OCI-LY3 (cell line): ENCODE data around the gene PITRM1.

Experiments
- H2AFZ ChIP-seq: fragments of 200-600, 300-600 bp; shearing (Covaris generic); 2 replicates; pipeline ENCODE4 v1.6.0; 2014; ENCODE audit warnings: antibody characterized with exemption, low read depth, low read length
- H3K27ac ChIP-seq: fragments of 200-600, 300-600 bp; sonication (generic); 2 replicates; pipeline ENCODE4 v1.5.1; 2014; ENCODE audit warnings: mild to moderate bottlenecking, low read length, moderate library complexity, mixed read lengths
- H3K27me3 ChIP-seq: fragments of 200-600, 300-600 bp; sonication (generic); 2 replicates; pipeline ENCODE4 v1.6.1; 2014; ENCODE audit warnings: low read depth, low read length, mixed read lengths
- H3K36me3 ChIP-seq: fragments of 200-600, 300-600 bp; sonication (generic); replicated peaks from 2 replicates; pipeline ENCODE3; 2014; ENCODE audit warnings: low read depth, low read length, mixed read lengths
- H3K4me1 ChIP-seq: fragments of 300-600, 200-600 bp; sonication (generic); 2 replicates; pipeline ENCODE4 v1.6.1; 2014; ENCODE audit warnings: low read length, mixed read lengths
- H3K4me2 ChIP-seq: fragments of 200-600, 300-600 bp; sonication (generic); 2 replicates; pipeline ENCODE4 v1.6.1; 2014; ENCODE audit warnings: low read length, mixed read lengths
- H3K4me3 ChIP-seq: fragments of 300-600, 200-600 bp; sonication (generic); 2 replicates; pipeline ENCODE4 v1.5.1; 2014; ENCODE audit warnings: antibody characterized with exemption, mild to moderate bottlenecking, low read length, moderate library complexity
- H3K79me2 ChIP-seq: fragments of 300-600, 200-600 bp; shearing (Covaris generic); 2 replicates; pipeline ENCODE4 v1.6.1; 2014; ENCODE audit warnings: mild to moderate bottlenecking, low read length, mixed read lengths
- H3K9ac ChIP-seq: fragments of 300-600, 200-600 bp; shearing (Covaris generic); 2 replicates; pipeline ENCODE4 v1.6.0; 2014; ENCODE audit warnings: mild to moderate bottlenecking, low read length, moderate library complexity
- H3K9me3 ChIP-seq: fragments of 200-600, 300-600 bp; shearing (Covaris generic); 2 replicates; pipeline ENCODE4 v1.6.1; 2014; ENCODE audit warnings: low read length, mixed read lengths; ENCODE audit not compliant: insufficient read depth
- H4K20me1 ChIP-seq: fragments of 200-600, 300-600 bp; sonication (generic); 2 replicates; pipeline ENCODE4 v1.6.1; 2016; ENCODE audit warnings: low read length, mixed read lengths; ENCODE audit not compliant: insufficient read depth
- CTCF ChIP-seq: fragments of 200-600, 300-600 bp; sonication (generic); IDR thresholded peaks from 2 replicates; pipeline ENCODE4 v1.5.1; 2014; ENCODE audit warnings: antibody characterized with exemption, low read length, low read depth
- EZH2phosphoT487 ChIP-seq: fragments of 200-600 bp; shearing (Covaris generic); IDR thresholded peaks from 2 replicates; pipeline ENCODE4 v1.6.1; 2018; ENCODE audit warnings: antibody characterized with exemption, mixed run types, low read depth

Gene PITRM1

GRCh38 chr10:3150366-3150765 lies 22.2 kb downstream of the PITRM1 start:
- Histone ChIP-seq H3K4me2 (no peak overlapping the region), H4K20me1 (no peaks in the 10 kb centered on the region), H3K79me2 (no peaks in the 10 kb centered on the region), H2AFZ (no peak overlapping the region), H3K4me1 (no peaks in the 10 kb centered on the region), H3K27me3 (no peaks in the 10 kb centered on the region), H3K9me3 (no peaks in the 10 kb centered on the region), H3K9ac (no peak overlapping the region), H3K36me3 (no peaks in the 10 kb centered on the region), H3K4me3 (no peak overlapping the region), H3K27ac (no peak overlapping the region)
- no peak for TF ChIP-seq CTCF
- no peak for TF ChIP-seq EZH2phosphoT487

GRCh38 chr10:3149918-3150317 lies 22.7 kb downstream of the PITRM1 start:
- TF ChIP-seq CTCF (no peak), EZH2phosphoT487 (no peak)
- no peak overlapping the region for H3K4me3 ChIP-seq
- H2AFZ ChIP-seq, result no peak overlapping the region
- H3K9ac ChIP-seq, result no peak overlapping the region
- H4K20me1 ChIP-seq, result no peaks in the 10 kb centered on the region
- peaks cover 4% of the 10 kb centered on the region for H3K36me3 ChIP-seq
- H3K4me2 ChIP-seq, result no peak overlapping the region
- no peaks in the 10 kb centered on the region for H3K4me1 ChIP-seq
- H3K79me2 ChIP-seq, result no peaks in the 10 kb centered on the region
- H3K27ac ChIP-seq, result no peak overlapping the region
- no peaks in the 10 kb centered on the region for H3K9me3 ChIP-seq
- H3K27me3 ChIP-seq, result no peaks in the 10 kb centered on the region

- Histone ChIP-seq H3K4me3 (no peak overlapping the region), H3K27ac (no peak overlapping the region), H3K4me2 (no peak overlapping the region), H4K20me1 (no peaks in the 10 kb centered on the region), H3K79me2 (no peaks in the 10 kb centered on the region), H3K36me3 (peaks cover 6% of the 10 kb centered on the region), H2AFZ (no peak overlapping the region), H3K9ac (no peak overlapping the region), H3K4me1 (no peaks in the 10 kb centered on the region), H3K27me3 (no peaks in the 10 kb centered on the region), H3K9me3 (no peaks in the 10 kb centered on the region)
- TF ChIP-seq CTCF, result no peak
- no peak for TF ChIP-seq EZH2phosphoT487
These were observed 23.6 kb downstream of the PITRM1 start for GRCh38 chr10:3148994-3149393.

- TF ChIP-seq CTCF (no peak), EZH2phosphoT487 (no peak)
These were observed 24.5 kb downstream of the PITRM1 start for GRCh38 chr10:3148041-3148440.

More at GRCh38 chr10:3148041-3148440, 24.5 kb downstream of the PITRM1 start:
- no peak overlapping the region for H3K27ac ChIP-seq
- no peak overlapping the region for H3K4me3 ChIP-seq
- H4K20me1 ChIP-seq, result no peaks in the 10 kb centered on the region
- peaks cover 6% of the 10 kb centered on the region for H3K36me3 ChIP-seq
- no peak overlapping the region for H3K4me2 ChIP-seq
- no peak overlapping the region for H3K9ac ChIP-seq
- no peaks in the 10 kb centered on the region for H3K79me2 ChIP-seq
- no peak overlapping the region for H2AFZ ChIP-seq
- no peaks in the 10 kb centered on the region for H3K4me1 ChIP-seq
- no peaks in the 10 kb centered on the region for H3K27me3 ChIP-seq
- no peaks in the 10 kb centered on the region for H3K9me3 ChIP-seq
